Measurements from ENCODE around the gene BRCC3. TPM values are rescaled to one million over a fixed set of nuclear protein-coding genes. Genes with fewer than 3 reads are reported as not detected.
A peak's percentile ranks its signal among the peaks of the same experiment; 100 is the strongest.

The BRCC3 gene
- total RNA-seq: 10 to 100 TPM; 15.7 to 31.5 TPM

DNA sequence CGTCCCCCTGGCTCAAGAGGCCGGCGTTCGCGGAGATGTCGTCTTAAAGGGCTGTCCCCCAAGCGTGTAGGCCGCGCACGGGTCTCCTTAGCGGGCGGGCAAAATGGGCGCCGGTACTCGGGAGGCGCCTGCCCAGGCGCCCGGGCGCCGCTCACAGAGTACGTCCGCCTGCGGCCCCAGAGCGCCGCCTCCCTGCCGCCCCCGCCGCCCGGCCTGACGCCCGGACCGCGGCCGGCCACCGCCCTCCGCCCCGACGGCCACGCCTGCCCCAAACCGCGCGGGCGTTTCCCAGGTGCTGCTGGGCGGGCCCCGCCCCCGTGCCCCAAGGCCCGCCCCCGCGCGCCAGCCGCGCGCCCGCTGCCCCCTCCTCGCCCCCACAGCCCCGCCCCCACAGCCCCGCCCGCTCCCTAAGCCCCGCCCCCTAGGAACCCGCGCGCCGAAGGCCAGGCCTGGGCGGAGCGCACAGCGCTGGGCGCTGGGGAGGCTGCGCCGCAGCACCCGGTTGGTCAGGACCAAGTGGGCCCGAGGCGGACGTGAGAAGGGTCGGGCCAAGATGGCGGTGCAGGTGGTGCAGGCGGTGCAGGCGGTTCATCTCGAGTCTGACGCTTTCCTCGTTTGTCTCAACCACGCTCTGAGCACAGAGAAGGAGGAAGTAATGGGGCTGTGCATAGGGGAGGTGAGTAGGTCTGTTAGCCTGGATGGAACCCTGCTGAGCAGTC lies at the start of gene BRCC3, which contains the start of the genes CMC4 and MTCP1:
BRCC3 (plus strand) TSS at position 534 of the 719 bp plus-strand sequence; CDS start at position 554, 20 bp downstream.
CMC4 (minus strand) TSS at position 162 of the 719 bp plus-strand sequence. CDS start 7,113 bp downstream, outside the sequence.
MTCP1 (minus strand) TSS at position 162 of the 719 bp plus-strand sequence. CDS start 5,126 bp downstream, outside the sequence.
- peak within 1 kb of the TSS; percentile 90 to 93 for H3K27ac Mint-ChIP-seq
- DNase-seq (ENCODE audit: low spot score in 2 of 2) (peak; percentile 72 to 86), ATAC-seq (peak; percentile 95)
- H3K9me3 Mint-ChIP-seq: no peaks in the 10 kb centered on the region
- H3K36me3 Mint-ChIP-seq: peaks cover 27 to 38% of the 10 kb centered on the region in 2 donors

DNA sequence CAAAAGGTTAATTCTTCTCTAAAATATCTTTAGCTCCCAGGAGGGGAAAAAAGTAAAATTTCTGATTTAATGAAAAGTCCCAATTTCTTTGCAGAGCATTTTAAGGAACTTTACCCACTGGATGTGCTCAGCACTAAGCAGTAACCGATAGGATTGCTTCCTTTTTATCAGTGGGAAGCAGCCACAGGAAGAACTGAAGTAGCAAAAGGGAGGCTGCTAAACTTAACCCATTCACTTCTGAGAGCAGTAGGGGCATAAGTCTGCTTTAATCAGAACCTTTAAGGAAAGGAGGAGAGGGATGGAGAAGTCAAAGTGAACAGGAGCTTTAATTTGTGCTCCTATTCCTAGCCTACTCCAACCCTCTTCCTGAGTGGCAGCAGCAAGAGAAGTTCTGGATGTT lies 48.7 kb upstream of the BRCC3 start, which contains the start of gene F8:
F8 (minus strand) TSS at position 139 of the 400 bp plus-strand sequence. CDS start 171 bp downstream, outside the sequence.
- no peaks in the 10 kb centered on the region for H3K9me3 Mint-ChIP-seq
- DNase-seq (ENCODE audit: low spot score in 2 of 2) (no peak), ATAC-seq (no peak)
- no peak within 1 kb of the TSS for H3K27ac Mint-ChIP-seq
- no peaks in the 10 kb centered on the region for H3K36me3 Mint-ChIP-seq

DNA sequence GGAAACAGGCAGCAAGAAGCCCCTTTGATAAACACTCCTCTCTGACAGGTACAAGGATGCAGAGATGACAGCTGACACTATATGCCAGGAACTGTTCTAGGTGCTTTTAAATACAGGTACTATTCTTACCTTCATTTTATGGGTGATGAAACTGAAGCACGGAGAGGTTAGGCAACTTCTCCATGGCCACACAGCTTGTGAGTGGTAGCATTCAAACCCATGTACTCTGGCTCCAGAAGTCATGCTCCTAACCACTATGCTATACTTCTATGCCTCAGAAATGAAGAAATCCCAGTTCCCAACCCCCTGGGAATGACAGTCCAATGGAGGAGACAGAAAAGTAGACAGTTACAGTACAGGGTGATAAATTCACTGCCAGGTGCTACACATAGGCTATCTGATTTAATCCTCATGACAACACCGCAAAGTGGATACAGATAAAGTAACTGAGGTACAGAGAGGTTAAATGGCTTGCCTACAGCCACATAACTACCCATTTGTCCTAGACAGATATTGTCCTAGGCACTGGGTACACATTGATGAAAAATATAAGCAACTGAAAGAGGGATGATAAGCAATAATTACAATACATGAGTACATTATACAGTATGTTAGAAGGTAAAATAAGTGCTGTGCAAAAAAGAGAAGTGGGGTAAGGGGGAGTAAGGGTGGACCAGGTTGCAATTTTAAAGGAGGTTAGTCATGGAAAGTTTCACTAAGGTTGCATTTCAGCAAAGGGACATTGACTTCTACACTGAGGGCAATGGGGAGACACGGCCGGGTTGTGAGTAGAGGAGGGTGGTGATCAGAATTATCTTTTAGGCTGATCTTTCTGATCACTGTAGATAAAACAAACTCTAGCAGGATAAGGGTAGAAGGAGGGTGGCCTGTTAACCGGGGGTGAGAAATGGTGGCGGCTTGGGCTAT lies 47.1 kb upstream of the BRCC3 start:
- Mint-ChIP-seq H3K27ac (peak overlapping the region; percentile 9 to 30), H3K36me3 (no peaks in the 10 kb centered on the region), H3K9me3 (no peaks in the 10 kb centered on the region)
- DNase-seq (ENCODE audit: low spot score in 2 of 2): no peak
- no peak for ATAC-seq

DNA sequence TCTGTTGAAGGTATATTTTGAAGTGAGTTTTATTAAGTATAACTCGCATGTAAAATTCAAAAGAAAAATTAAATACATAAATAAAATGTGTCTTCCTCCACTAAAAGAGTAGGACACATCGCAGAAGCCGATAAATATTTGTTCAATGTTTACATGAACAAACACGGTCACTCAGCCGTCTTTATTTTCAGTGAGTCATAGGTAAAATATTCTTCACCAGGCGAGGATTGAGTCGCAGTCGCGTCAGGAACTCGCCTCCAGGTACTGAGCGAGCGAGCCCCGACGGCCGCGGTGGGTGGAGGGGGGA lies 44.9 kb upstream of the BRCC3 start:
- Mint-ChIP-seq H3K9me3 (no peaks in the 10 kb centered on the region), H3K36me3 (no peaks in the 10 kb centered on the region), H3K27ac (peak overlapping the region in 1 of 2 donors; percentile 92)
- ATAC-seq (no peak), DNase-seq (ENCODE audit: low spot score in 2 of 2) (no peak)

DNA sequence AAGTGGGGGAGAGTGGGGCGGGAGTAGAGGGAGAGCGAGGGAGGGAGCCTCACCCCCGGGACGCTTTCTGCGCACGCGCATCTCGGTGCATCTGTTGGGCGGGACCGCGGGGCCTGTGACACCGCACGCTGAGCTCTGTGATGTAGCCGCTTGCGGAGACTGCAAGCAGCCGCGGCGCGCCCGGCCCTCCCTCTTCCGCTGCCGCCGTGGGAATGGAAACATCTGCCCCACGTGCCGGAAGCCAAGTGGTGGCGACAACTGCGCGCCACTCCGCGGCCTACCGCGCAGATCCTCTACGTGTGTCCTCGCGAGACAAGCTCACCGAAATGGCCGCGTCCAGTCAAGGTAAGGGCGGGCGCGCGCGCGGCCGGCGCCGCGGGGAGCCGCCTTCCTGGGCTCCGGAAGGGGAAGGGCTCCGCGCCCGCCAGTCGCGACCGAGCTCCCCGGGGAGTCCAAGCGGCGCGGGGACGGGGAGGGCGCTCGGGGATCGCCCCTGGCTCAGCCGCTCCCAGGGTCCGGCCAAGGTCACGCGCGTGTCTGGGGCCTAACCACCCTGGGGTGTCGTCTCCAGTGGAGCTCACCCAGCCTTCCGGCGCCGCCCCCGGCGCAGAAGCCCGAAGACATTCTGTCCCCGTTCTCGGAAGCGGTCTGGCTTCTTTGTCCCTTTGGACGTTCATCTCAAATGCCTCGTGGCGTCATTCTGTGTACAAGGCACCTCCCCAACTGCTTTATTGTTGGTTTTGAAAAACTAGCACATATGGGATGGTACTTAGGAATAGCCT lies 44.4 kb upstream of the BRCC3 start, which contains the start of gene FUNDC2:
FUNDC2 (plus strand) TSS at position 118 of the 782 bp plus-strand sequence; CDS start at position 213, 95 bp downstream.
- peak; percentile 90 to 94 for ATAC-seq
- Mint-ChIP-seq H3K27ac (peak within 1 kb of the TSS; percentile 89 to 92), H3K36me3 (no peaks in the 10 kb centered on the region), H3K9me3 (no peaks in the 10 kb centered on the region)
- peak; percentile 85 to 95 for DNase-seq (ENCODE audit: low spot score in 2 of 2)

DNA sequence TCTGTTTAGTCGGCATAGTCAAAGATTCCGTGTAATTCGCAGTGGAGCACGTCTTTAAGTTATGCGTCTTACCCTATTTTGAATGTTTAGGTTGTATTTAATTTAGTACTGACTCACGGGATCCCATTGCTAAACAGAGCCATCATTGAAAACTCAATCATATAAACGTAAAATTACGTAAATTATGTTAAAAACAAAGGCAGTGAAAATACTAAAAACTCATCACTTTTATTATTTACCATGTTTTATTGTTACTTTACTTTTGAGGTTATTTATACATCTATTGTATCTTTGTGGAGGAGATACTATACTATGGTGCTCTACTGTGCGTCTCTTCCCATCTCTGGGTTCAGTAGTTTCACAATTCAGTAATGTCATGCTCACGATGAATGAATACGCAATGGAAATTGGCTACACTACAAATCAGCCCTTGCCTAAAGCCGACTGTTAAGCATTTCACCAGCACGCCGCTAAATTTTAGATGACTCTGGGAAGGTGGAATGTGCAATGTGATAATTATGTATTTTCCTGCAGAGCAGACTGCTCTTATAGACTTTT lies 43.7 kb upstream of the BRCC3 start:
- Mint-ChIP-seq H3K27ac (peak overlapping the region; percentile 89 to 92), H3K9me3 (no peaks in the 10 kb centered on the region), H3K36me3 (no peaks in the 10 kb centered on the region)
- DNase-seq (ENCODE audit: low spot score in 2 of 2): peak in 1 of 2 donors; percentile 7
- peak; percentile 20 to 35 for ATAC-seq

DNA sequence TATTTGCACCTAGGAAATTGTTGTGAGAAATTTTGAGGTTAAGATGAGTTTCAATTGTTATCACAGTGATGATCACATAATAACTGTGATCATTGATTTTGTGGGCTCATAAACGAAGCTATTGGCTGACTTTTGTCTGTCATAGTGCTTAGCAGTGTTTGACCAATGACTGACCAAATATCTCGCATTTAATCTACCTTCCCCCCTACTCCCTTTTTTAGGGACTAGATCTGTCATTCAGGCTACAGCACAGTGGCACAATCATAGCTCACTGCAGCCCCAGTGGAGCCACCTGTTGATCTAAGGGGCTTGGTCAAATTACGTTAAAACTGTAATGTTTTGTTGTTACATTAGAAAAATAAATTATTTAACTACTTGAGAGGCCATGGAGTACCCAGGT lies 43.2 kb upstream of the BRCC3 start:
- DNase-seq (ENCODE audit: low spot score in 2 of 2) (no peak), ATAC-seq (no peak)
- Mint-ChIP-seq H3K36me3 (no peaks in the 10 kb centered on the region), H3K9me3 (no peaks in the 10 kb centered on the region), H3K27ac (peak overlapping the region in 1 of 2 donors; percentile 92)

DNA sequence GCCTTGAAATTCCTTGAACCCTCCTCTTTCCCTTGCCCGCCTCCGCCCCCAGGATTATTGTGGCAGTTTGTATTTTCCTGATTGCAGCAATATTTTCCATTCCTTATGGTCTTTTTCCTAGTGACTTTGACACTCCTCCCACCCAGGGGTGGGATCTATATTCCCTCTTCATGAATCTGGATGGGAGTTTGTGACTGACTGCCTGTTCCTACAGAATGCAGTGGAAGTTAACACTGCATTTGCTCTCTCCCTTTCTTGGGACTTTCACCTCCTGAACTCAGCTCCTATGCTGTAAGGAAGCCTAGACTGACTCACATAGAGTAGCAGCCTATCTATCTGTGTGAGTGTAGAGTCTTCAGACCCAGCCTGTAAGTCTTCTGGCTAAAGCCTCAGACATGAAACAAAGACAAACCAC lies 42.4 kb upstream of the BRCC3 start:
- H3K9me3 Mint-ChIP-seq: no peaks in the 10 kb centered on the region
- no peaks in the 10 kb centered on the region for H3K36me3 Mint-ChIP-seq
- DNase-seq (ENCODE audit: low spot score in 2 of 2): no peak
- no peak for ATAC-seq
- H3K27ac Mint-ChIP-seq: peak overlapping the region; percentile 79 to 92

DNA sequence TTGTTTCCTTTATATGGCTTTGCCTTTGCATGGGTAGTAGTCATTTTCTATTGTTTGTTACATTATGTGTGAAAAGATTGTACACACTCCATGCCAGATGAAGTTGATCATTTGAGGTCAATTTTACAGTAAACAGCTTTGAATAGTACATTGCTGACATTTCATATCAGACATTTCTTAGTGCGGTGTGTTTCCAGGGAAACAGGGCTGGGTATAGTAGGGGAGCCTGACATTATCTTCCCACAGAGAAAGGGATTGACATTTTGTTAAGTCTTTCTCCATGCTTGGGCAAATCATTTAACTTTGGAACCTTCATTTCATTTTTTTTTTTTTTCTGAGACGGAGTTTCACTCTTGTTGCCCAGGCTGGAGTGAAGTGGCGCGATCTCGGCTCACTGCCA lies 39.7 kb upstream of the BRCC3 start:
- no peak overlapping the region for H3K27ac Mint-ChIP-seq
- ATAC-seq (no peak), DNase-seq (ENCODE audit: low spot score in 2 of 2) (no peak)
- no peaks in the 10 kb centered on the region for H3K9me3 Mint-ChIP-seq
- peaks cover 9 to 17% of the 10 kb centered on the region in 2 donors for H3K36me3 Mint-ChIP-seq

DNA sequence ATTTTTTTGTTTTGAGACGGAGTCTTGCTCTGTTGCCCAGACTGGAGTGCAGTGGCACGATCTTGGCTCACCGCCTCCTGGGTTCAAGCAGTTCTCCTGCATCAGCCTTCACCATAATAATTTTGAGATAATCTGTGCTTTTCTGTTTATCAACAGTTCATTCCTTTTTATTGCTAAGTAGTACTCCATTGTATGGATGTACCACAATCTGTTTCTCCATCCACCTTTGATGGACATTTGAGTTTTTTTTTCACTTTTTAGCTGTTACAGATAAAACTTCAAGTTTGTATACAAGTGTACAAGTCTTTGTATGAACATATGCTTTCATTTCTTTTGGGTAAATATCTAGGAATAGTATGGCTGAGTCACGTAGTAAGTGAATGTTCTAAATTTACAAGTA lies 35.6 kb upstream of the BRCC3 start:
- peaks cover 9 to 35% of the 10 kb centered on the region in 2 donors for H3K36me3 Mint-ChIP-seq

DNA sequence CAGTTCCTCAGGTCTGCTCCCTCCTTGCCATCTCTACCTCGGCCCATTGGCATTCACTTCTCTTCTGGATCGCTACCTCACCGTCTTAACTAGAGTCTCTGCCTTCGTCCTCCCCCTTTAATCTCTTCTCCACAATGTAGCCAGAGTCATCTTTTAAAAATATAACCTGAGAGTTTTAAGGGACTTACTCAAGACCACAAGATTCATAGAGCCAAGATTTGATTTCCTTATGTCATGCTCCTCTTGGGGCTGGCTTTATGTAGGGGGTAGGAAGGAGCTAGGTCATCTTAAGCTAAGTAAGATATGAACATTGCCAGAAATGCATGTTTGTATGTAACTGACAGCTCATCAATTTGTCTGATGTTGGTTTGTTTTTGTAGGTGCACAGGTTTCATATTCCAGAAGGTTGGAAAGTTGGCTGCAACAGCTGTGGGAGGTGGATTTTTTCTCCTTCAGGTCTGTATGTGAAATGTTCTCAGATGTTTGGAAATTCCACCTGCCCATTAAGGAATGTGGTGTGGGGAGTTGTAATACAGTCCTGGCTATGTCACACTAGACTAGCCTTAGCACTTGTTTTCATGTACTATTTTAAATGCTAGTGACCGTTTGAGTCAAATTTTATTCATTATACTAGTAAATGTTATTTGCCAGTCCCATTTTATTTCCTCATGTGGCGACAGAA lies 25.0 kb upstream of the BRCC3 start:
- no peak overlapping the region for H3K27ac Mint-ChIP-seq
- ATAC-seq (no peak), DNase-seq (ENCODE audit: low spot score in 2 of 2) (no peak)
- H3K9me3 Mint-ChIP-seq: no peaks in the 10 kb centered on the region
- peaks cover 4% of the 10 kb centered on the region in 2 donors for H3K36me3 Mint-ChIP-seq

More for the DNA sequence above, 35.6 kb upstream of the BRCC3 start:
- Mint-ChIP-seq H3K9me3 (no peaks in the 10 kb centered on the region), H3K27ac (no peak overlapping the region)
- no peak for ATAC-seq
- no peak for DNase-seq (ENCODE audit: low spot score in 2 of 2)

DNA sequence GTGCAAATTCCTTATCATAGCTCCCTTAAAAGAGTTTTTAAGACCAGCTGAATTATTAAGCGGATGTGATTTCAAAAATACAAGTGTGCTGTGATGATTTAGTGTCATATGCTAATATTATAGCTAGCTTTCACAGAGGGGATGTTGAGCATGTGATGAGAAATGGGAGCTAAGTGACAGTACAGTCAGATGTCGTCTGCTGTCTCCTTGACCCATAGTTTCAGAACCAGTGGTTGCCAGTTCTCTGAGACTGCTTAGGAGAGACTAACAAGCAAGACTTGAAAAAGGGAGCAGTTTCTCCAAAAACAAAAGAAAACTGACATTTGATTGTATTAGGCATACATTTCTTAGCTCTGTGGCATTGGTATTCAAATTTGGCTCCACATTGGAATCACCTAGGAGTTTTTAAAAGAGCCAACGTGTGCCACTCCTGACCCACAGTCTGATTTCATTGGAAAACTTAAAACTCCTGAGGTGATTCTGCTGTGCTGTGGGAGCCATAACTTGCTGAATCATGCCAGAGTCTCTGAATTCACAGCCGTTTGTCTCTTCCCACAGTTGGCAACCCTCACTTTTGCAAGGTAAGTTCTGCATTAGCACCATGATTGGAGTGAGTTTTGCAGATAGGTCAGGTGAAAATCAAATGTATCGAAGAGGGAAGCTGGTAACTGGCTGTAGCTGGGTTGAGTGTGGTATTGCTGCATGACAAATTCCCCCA lies 24.3 kb upstream of the BRCC3 start:
- no peak for ATAC-seq
- H3K27ac Mint-ChIP-seq: no peak overlapping the region
- DNase-seq (ENCODE audit: low spot score in 2 of 2): no peak
- no peaks in the 10 kb centered on the region for H3K9me3 Mint-ChIP-seq
- peaks cover 4% of the 10 kb centered on the region in 2 donors for H3K36me3 Mint-ChIP-seq

DNA sequence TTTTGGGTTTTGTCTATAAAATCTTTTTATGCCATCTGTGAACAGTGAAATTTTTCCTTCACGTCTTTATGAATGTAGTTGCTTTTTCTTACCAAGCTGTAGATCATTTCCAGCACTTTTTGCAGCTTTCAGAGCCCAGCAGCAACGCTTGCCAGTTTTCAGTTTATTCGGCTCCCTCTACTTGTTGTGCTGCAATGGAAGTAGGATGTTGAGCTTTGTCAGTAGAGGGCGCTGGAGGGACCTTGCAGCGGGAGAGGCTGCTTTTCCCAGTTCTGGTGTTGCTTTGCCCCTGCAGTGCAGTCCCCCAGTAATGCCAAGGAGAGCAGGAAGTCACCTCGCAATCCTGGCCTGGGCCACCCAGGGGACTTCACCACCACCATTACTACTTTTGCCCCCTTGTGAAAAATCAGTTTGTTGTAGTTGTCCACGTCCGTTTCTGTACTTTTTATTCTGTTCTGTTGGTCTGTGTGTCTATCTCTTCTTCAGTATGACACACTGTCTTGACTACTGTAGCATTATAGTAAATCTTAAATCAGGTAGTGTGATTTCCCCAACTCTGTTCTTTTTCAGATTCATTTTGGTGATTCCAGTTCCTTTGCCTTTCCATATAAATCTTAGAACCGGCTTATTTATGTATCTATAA lies 22.2 kb upstream of the BRCC3 start:
- Mint-ChIP-seq H3K9me3 (no peaks in the 10 kb centered on the region), H3K27ac (peak overlapping the region; percentile 53 to 88), H3K36me3 (peaks cover 0 to 4% of the 10 kb centered on the region in 2 donors)
- DNase-seq (ENCODE audit: low spot score in 2 of 2) (peak in 1 of 2 donors; percentile 54), ATAC-seq (peak in 1 of 2 donors; percentile 67)

DNA sequence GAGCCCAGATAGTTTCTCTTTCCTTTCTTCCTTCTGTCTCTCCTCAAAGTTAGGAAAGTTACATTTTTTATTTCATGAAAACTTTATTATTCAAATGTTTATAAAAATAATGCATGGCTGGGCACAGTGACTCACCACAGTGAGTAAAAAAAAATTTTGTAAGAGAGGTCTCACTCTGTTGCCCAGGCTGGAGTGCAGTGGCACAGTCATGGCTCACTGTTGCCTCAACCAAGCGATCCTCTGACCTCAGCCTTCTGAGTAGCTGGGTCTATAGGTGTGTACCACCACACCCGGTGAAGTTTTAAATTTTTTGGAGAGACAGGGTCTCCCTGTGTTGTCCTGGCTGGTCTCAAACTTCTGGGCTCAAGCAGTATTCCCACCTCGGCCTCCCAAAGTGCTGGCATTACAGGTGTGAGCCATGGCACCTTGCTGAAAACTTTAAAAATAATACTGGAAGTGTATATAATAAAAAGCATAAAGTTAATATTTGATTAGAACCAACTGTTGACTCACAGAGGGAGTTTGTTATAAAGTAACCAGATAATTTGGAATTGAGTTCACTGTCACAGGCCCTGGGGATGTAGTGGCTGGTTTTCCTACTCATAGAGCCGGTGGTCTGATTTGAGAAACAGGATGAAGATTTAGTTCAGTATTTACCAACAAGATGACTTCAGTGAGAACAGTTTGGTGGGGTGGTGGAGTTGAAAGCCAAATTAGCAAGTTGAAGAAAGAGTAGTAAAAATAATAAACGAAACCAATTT lies 18.4 kb upstream of the BRCC3 start:
- DNase-seq (ENCODE audit: low spot score in 2 of 2): no peak
- peak overlapping the region in 1 of 2 donors; percentile 44 for H3K27ac Mint-ChIP-seq
- H3K36me3 Mint-ChIP-seq: peaks cover 4 to 9% of the 10 kb centered on the region in 2 donors
- H3K9me3 Mint-ChIP-seq: no peaks in the 10 kb centered on the region
- no peak for ATAC-seq

All from activated naive CD4-positive, alpha-beta T cell treated with anti-CD3 and anti-CD28 coated beads, Interleukin-2, amount 50 U/mL, for 72 hours (primary cell).